Stimulated activated CD4-positive, alpha-beta T cell treated with anti-CD3 and anti-CD28 coated beads, Interleukin-4, amount 100 ng/mL, for 4 hours (primary cell): ENCODE data around the gene EPN2.

Experiments
- DNase-seq, 2 experiments: peaks; one replicate each; pipeline ENCODE4 v3.0.0-alpha.2; 2020

EPN2 gene

GRCh38 chr17:19296786-19297778 is 59.9 kb downstream of the EPN2 start:
- DNase-seq, result no peak

- DNase-seq, result no peak
These were observed 61.5 kb downstream of the EPN2 start for GRCh38 chr17:19298569-19299213.

GRCh38 chr17:19299214-19299747 is 62.1 kb downstream of the EPN2 start:
- no peak for DNase-seq

GRCh38 chr17:19299866-19300265 is 62.7 kb downstream of the EPN2 start:
- no peak for DNase-seq

GRCh38 chr17:19301274-19301951 is 64.2 kb downstream of the EPN2 start:
- DNase-seq, result no peak

- no peak for DNase-seq
These were observed 64.8 kb downstream of the EPN2 start for GRCh38 chr17:19301973-19302372.

GRCh38 chr17:19302791-19303331 is 65.7 kb downstream of the EPN2 start:
- no peak for DNase-seq

- no peak for DNase-seq
These were observed 66.2 kb downstream of the EPN2 start for GRCh38 chr17:19303367-19303776.

GRCh38 chr17:19304209-19304608 is 67.0 kb downstream of the EPN2 start:
- no peak for DNase-seq

GRCh38 chr17:19304751-19305150 is 67.6 kb downstream of the EPN2 start:
- no peak for DNase-seq

GRCh38 chr17:19305256-19305655 is 68.1 kb downstream of the EPN2 start:
- no peak for DNase-seq

- no peak for DNase-seq
These were observed 68.6 kb downstream of the EPN2 start for GRCh38 chr17:19305761-19306159.

GRCh38 chr17:19306160-19307111 is 69.3 kb downstream of the EPN2 start:
- DNase-seq, result peak in 1 of 2 experiments; percentile 4

GRCh38 chr17:19307521-19307920 is 70.4 kb downstream of the EPN2 start:
- no peak for DNase-seq

GRCh38 chr17:19308398-19308797 is 71.2 kb downstream of the EPN2 start:
- DNase-seq, result no peak

GRCh38 chr17:19309701-19310100 is 72.5 kb downstream of the EPN2 start:
- no peak for DNase-seq

GRCh38 chr17:19310151-19310550 is 73.0 kb downstream of the EPN2 start:
- no peak for DNase-seq

- DNase-seq, result no peak
These were observed 73.8 kb downstream of the EPN2 start for GRCh38 chr17:19311016-19311415.

- DNase-seq, result no peak
These were observed 74.5 kb downstream of the EPN2 start for GRCh38 chr17:19311421-19312215.

GRCh38 chr17:19312406-19312805 is 75.2 kb downstream of the EPN2 start:
- no peak for DNase-seq
